ENCODE data around the gene MAP2K2. TPM values are rescaled to one million over a fixed set of nuclear protein-coding genes. Genes with fewer than 3 reads are reported as not detected.

MAP2K2 gene
- polyA plus RNA-seq, 1 experiment = 143 TPM

DNA sequence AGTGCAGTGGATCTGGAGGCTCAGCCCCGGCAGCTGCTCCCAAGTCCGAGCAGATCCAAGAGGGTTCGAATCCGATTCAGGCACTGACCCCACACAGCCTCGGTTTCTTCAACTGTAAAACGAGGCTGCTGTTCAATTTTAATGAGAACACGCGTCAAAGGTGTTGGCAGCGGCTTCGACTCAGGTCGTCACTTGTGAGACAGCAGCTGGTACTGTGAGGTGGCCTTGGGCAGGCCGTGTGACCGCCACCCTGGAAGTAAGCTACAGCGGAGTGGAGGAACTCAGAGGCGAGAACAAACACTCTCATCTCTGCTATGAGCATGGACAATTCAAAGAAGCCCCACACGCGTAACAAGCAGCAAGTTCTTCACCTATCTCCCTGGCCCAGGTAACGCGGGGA, 9.7 kb downstream of the MAP2K2 start:
- ChIA-PET CTCF (no interaction called here), POLR2A (no interaction called here)
- no peak for TF ChIP-seq CTCF (IDR thresholded peaks at IDR 0.05; ENCODE audit: insufficient read depth, low read depth, low read length)
- Histone ChIP-seq H3K27me3 (ENCODE audit: control insufficient read depth, insufficient read depth, low read length) (no peaks in the 10 kb centered on the region), H3K4me3 (ENCODE audit: low read depth, low read length) (no peak overlapping the region), H3K36me3 (ENCODE audit: control insufficient read depth, insufficient read depth, low read length) (peaks cover 39% of the 10 kb centered on the region)
- DNase-seq (ENCODE audit: low read depth) = no peak

DNA sequence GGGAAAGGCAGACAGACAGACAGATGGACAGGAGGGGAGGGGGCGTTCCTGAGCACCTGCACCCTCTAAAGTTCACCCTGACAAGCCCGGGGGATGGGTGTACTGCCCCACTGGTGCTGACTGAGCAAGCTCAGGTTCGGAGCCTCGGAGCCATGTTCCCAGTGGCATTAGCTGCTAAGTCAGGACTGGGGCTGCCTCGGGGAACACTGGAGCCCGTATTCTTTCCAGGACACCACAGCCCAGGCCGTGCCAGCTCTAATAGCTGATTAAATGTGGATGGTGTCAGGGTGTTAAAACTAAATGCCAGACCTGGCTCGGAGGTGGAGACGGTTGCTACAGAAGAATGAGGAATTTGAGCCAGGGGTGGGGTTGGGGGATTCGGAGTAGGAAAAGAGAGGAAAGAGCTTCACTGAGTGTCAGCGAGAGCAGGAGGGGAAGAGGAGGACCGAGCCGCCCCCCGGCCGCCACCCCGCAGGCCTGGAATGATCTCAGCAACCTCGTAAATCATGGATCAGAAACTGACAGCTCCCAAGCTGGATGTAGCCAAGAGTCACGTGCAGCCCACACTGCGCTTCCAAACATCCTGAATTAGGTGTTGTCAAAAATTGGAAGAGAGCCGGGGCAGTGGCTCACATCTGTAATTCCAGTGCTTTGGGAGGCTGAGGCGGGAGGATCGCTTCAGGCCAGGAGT, 10.4 kb downstream of the MAP2K2 start:
- Histone ChIP-seq H3K27me3 (ENCODE audit: control insufficient read depth, insufficient read depth, low read length) (no peaks in the 10 kb centered on the region), H3K4me3 (ENCODE audit: low read depth, low read length) (no peak overlapping the region), H3K36me3 (ENCODE audit: control insufficient read depth, insufficient read depth, low read length) (peaks cover 45% of the 10 kb centered on the region)
- ChIA-PET POLR2A (no interaction called here), CTCF (interaction anchor here (1.7 kb wide), 1 partner anchor 26 kb away, joined by 4 read pairs; no protein-coding TSS in a partner anchor)
- DNase-seq (ENCODE audit: low read depth) = no peak
- TF ChIP-seq CTCF (IDR thresholded peaks at IDR 0.05; ENCODE audit: insufficient read depth, low read depth, low read length) = no peak

GRCh38 chr19:4112367-4112766, 11.6 kb downstream of the MAP2K2 start:
- Histone ChIP-seq H3K4me3 (ENCODE audit: low read depth, low read length) (no peak overlapping the region), H3K36me3 (ENCODE audit: control insufficient read depth, insufficient read depth, low read length) (peaks cover 44% of the 10 kb centered on the region), H3K27me3 (ENCODE audit: control insufficient read depth, insufficient read depth, low read length) (no peaks in the 10 kb centered on the region)
- ChIA-PET POLR2A (no interaction called here), CTCF (interaction anchor here (1.7 kb wide), 1 partner anchor 28 kb away, joined by 4 read pairs; no protein-coding TSS in a partner anchor)
- TF ChIP-seq CTCF (IDR thresholded peaks at IDR 0.05; ENCODE audit: insufficient read depth, low read depth, low read length) = no peak
- no peak for DNase-seq (ENCODE audit: low read depth)

GRCh38 chr19:4109626-4109945, 14.3 kb downstream of the MAP2K2 start:
- Histone ChIP-seq H3K4me3 (ENCODE audit: low read depth, low read length) (no peak overlapping the region), H3K36me3 (ENCODE audit: control insufficient read depth, insufficient read depth, low read length) (peaks cover 37% of the 10 kb centered on the region), H3K27me3 (ENCODE audit: control insufficient read depth, insufficient read depth, low read length) (no peaks in the 10 kb centered on the region)
- ChIA-PET CTCF (interaction anchor here (1.7 kb wide), 1 partner anchor 10 kb away, joined by 4 read pairs; no protein-coding TSS in a partner anchor), POLR2A (no interaction called here)
- TF ChIP-seq CTCF (IDR thresholded peaks at IDR 0.05; ENCODE audit: insufficient read depth, low read depth, low read length) = no peak
- no peak for DNase-seq (ENCODE audit: low read depth)

DNA sequence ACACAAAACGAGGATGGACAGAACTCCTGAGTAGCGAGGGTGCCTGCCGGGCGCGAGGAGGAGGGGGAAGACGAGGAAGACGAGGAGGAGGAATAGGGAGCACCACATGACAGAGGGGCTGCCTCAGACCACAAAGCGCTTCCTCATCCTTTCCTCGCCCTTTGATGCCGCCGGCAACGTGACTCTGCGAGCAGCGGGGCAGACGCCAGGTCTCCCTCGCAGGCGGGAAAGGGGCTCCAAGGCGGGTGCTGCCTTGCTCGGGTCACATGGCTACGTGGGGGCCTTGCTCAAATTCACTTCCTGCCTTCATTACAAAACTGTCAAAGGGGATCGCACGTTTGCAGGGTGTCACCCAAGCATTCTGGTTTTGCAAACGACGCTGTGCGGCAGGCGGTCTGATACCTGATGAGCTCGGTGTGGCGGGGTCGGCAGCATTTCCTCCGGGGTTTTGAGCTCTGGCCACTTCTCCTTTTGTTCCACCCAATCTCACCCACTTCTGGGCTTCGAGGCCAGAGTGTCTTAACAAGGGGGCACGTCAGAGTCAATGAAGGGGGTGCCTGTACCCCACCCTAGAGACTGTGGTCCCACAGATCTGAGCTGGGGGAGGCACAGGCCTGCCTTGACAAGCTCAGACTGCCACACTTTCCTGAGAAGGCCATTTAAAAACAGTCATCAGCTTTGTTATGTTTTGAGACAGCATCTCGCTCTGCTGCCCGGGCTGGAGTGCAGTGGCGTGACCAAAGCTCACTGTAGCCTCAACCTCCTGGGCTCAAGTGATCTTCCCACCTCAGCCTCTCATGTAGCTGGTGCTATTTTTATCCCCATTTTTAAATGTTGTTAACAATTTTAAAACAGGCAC, 14.9 kb downstream of the MAP2K2 start:
- ChIA-PET CTCF (interaction anchor here (1.7 kb wide), 1 partner anchor 10 kb away, joined by 4 read pairs; no protein-coding TSS in a partner anchor), POLR2A (no interaction called here)
- Histone ChIP-seq H3K36me3 (ENCODE audit: control insufficient read depth, insufficient read depth, low read length) (peaks cover 36% of the 10 kb centered on the region), H3K4me3 (ENCODE audit: low read depth, low read length) (no peak overlapping the region), H3K27me3 (ENCODE audit: control insufficient read depth, insufficient read depth, low read length) (no peaks in the 10 kb centered on the region)
- no peak for TF ChIP-seq CTCF (IDR thresholded peaks at IDR 0.05; ENCODE audit: insufficient read depth, low read depth, low read length)
- no peak for DNase-seq (ENCODE audit: low read depth)
